Mesendoderm (in vitro differentiated cells): ENCODE data around the gene RUVBL1.

Experiments used
- DNase-seq: peaks from one replicate; pipeline ENCODE4 v3.0.0; 2013
- H2AK5ac ChIP-seq: 2 replicates; pipeline ENCODE4 v1.6.1; 2013; ENCODE audit warnings: low read length, inconsistent platforms
- H2BK120ac ChIP-seq: 2 replicates; pipeline ENCODE4 v1.6.1; 2013; ENCODE audit warnings: low read depth, mild to moderate bottlenecking, low read length, moderate library complexity, mixed read lengths
- H2BK15ac ChIP-seq: replicated peaks from 2 replicates; pipeline ENCODE4 v1.6.1; 2013; ENCODE audit warnings: low read depth, mild to moderate bottlenecking, moderate library complexity
- H2BK5ac ChIP-seq: 2 replicates; pipeline ENCODE4 v1.6.1; 2013; ENCODE audit warnings: low read length, inconsistent platforms
- H3K18ac ChIP-seq: 2 replicates; pipeline ENCODE4 v1.6.1; 2013; ENCODE audit warnings: mild to moderate bottlenecking, low read length, mixed read lengths
- H3K23ac ChIP-seq: one replicate; pipeline ENCODE4 v1.6.1; 2013; ENCODE audit warnings: low read length
- H3K27ac ChIP-seq: 2 replicates; pipeline ENCODE4 v1.5.1; 2013; ENCODE audit warnings: low read depth, mild to moderate bottlenecking, inconsistent platforms, low read length, moderate library complexity
- H3K27me3 ChIP-seq: 2 replicates; pipeline ENCODE4 v1.6.1; 2013; ENCODE audit warnings: low read length, control low read depth, mild to moderate bottlenecking, inconsistent platforms; ENCODE audit not compliant: insufficient read depth, poor library complexity
- H3K36me3 ChIP-seq: 2 replicates; pipeline ENCODE4 v1.6.1; 2013; ENCODE audit warnings: low read length, inconsistent platforms; ENCODE audit not compliant: control insufficient read depth, insufficient read depth
- H3K4ac ChIP-seq: one replicate; pipeline ENCODE4 v1.6.1; 2013; ENCODE audit warnings: low read depth, mild to moderate bottlenecking, low read length, moderate library complexity
- H3K4me1 ChIP-seq: 2 replicates; pipeline ENCODE4 v1.6.1; 2013; ENCODE audit warnings: low read depth, low read length, inconsistent platforms; ENCODE audit not compliant: control insufficient read depth
- H3K4me2 ChIP-seq: 2 replicates; pipeline ENCODE4 v1.6.1; 2013; ENCODE audit warnings: low read length
- H3K4me3 ChIP-seq: 2 replicates; pipeline ENCODE4 v1.5.1; 2013; ENCODE audit warnings: mild to moderate bottlenecking, low read length
- H3K56ac ChIP-seq: one replicate; pipeline ENCODE4 v1.6.1; 2013; ENCODE audit warnings: low read length
- H3K79me1 ChIP-seq: 2 replicates; pipeline ENCODE4 v1.6.1; 2013; ENCODE audit warnings: low read length, inconsistent platforms
- H3K79me2 ChIP-seq: 2 replicates; pipeline ENCODE4 v1.6.1; 2013; ENCODE audit warnings: mild to moderate bottlenecking, low read length; ENCODE audit not compliant: control insufficient read depth, insufficient read depth
- H3K9ac ChIP-seq: 2 replicates; pipeline ENCODE4 v1.6.1; 2013; ENCODE audit warnings: low read length, inconsistent platforms
- H4K5ac ChIP-seq: one replicate; pipeline ENCODE4 v1.6.1; 2013; ENCODE audit warnings: low read length
- H4K8ac ChIP-seq: one replicate; pipeline ENCODE4 v1.6.1; 2013; ENCODE audit warnings: low read depth, mild to moderate bottlenecking, control low read depth, low read length, moderate library complexity
- WGBS: extraction: QIAGEN DNeasy Blood & Tissue Kit; methylation state at CpG from one replicate; pipeline ENCODE4 v1.1.7; 2013; ENCODE audit warnings: low lambda C conversion rate, missing lambda C conversion rate; ENCODE audit not compliant: insufficient coverage; ENCODE audit errors: extremely low coverage; 5-methylcytosine and 5-hydroxymethylcytosine counted together

The RUVBL1 gene

DNA sequence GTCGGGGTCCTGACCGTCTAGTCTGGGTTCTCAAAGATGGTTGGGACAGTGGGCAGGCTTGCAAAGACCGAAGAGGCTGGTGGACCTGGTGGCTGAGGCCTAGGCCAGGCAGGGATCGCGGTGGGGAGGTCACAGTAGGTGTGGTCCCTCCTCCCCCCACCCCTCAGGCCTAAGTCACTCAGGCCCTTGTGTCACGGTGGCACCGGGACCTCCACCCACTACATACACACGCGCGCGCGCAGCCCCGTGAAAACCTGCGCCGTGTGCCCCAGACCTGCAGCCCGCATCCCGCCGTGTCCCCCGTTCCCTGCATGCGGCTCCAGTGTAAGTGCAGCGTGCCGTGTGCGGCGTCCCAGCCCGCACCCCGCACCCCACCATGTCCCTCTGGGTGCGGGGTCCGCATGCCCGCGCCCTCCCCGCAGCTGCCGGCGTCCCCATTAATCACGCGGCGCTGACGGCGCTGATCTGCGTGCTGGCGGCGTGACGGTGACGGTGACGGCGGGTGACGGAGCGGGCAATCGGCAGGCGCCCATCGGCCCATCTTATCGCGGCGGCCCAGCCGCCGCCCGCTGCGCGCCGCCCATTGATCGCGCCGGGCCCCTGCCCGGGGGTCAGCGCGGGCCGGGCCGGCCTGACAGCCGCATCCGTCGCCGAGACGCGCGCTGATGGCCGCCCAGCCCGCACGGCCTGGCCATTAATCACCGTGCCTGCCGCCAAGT lies 47.0 kb downstream of the RUVBL1 start:
- WGBS: no CpG with 5 or more reads among the region's 79 CpGs
- H3K4me1 ChIP-seq: no peaks in the 10 kb centered on the region

DNA sequence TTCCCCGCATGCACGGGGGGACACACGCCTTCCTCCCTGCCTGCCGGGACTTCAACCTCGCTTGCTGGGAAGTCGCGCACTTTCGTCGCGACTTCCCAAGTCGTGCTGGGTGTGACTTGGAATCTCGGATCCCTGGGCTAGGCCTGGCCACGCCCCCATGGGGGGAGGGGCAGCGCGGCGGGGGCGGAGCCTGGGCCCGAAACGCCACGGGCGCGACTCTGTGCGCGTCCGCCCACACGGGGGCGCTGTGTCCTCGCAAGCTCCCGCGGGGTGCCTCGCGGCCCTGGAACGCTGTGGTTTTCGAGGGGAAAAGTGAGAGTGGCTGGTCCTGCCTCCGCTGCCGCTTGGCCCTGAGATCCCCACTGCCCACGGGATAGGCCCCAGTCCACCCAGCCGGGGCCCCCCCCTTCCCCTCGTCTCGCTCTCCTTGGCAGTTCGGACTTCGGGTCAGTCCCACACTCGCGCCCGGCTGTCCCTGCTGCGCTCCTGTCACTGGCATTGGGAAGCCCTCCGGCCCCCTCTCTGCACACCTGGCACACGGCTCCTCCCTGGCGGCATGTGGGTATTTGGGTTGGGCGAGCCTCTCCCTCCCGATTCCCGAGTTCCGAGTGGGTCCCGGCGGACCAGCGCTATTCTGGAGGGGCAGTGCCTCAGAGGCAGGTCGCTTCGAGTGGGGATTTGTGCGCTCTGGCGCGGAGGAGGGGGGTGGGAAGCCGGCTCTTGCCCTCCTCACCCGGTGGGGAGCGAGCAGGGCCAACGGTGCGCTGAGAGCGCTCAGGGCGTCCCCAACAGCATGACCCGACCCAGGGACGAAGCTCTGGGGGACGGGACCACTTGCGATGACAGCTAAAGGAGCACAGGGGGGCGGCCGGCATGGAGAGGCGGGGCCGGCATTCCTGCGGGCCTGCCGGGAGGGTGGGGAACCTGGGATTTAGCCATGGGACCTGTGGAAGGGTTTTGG lies 47.8 kb downstream of the RUVBL1 start:
- WGBS: no CpG with 5 or more reads among the region's 78 CpGs
- H2BK120ac ChIP-seq: no peak overlapping the region

More for the DNA sequence above, 47.0 kb downstream of the RUVBL1 start:
- Histone ChIP-seq H4K8ac (no peak overlapping the region), H2BK5ac (no peak overlapping the region), H3K9ac (peak overlapping the region; percentile 60), H3K18ac (no peak overlapping the region), H3K27ac (no peak overlapping the region), H3K79me1 (no peaks in the 10 kb centered on the region), H4K5ac (no peak overlapping the region), H2BK120ac (no peak overlapping the region), H3K4ac (no peak overlapping the region), H3K36me3 (peaks cover 7% of the 10 kb centered on the region), H3K79me2 (no peaks in the 10 kb centered on the region), H3K27me3 (no peaks in the 10 kb centered on the region), H2AK5ac (no peak overlapping the region), H2BK15ac (no peak overlapping the region), H3K4me3 (no peak overlapping the region), H3K23ac (no peak overlapping the region), H3K56ac (peak overlapping the region; percentile 73), H3K4me2 (peak overlapping the region; percentile 42)
- DNase-seq: no peak

DNA sequence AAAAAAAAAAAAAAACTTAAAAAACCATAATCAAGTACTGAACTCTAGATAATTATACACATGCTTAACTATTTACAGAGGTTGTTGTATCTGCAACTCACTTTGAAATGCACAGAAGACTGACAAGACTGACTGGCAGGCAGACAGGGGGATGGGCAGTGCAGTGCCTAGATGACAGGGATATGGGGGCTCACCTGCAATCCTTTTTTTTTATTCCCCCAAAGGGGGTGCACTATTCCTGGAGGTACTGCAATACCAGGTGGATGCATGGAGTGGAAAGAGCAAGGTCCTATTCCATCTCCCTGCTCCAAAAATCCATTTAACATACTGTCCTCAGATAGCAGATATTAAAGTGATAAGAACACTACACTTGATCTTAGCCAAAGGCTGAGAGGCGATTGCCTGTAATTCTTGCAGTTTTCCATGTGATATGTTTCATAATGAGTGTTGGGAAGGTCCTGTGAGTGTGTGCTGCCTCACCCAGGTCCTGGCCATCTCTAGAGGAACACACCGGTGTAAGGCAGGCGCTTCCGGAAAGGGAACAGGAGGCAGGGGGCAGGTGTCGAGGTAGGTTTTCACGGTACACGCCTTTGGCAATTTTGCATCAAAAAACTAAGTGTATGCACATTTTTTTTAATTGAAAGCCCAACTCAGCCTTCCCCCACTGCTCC lies 48.6 kb downstream of the RUVBL1 start:
- no peak for DNase-seq
- H4K8ac ChIP-seq: no peak overlapping the region
- no peak overlapping the region for H3K18ac ChIP-seq
- no peak overlapping the region for H2BK15ac ChIP-seq
- H3K27ac ChIP-seq: no peak overlapping the region
- no peak overlapping the region for H4K5ac ChIP-seq
- H3K27me3 ChIP-seq: no peaks in the 10 kb centered on the region
- H3K23ac ChIP-seq: no peak overlapping the region
- peak overlapping the region; percentile 43 for H3K4me3 ChIP-seq
- peak overlapping the region; percentile 86 for H3K56ac ChIP-seq
- peak overlapping the region; percentile 71 for H3K9ac ChIP-seq
- no peak overlapping the region for H2BK5ac ChIP-seq
- WGBS: no CpG with 5 or more reads among the region's 7 CpGs
- no peak overlapping the region for H3K4ac ChIP-seq
- H3K4me1 ChIP-seq: no peaks in the 10 kb centered on the region
- H3K4me2 ChIP-seq: peak overlapping the region; percentile 79
- H3K36me3 ChIP-seq: peaks cover 9% of the 10 kb centered on the region
- H3K79me2 ChIP-seq: no peaks in the 10 kb centered on the region
- H2BK120ac ChIP-seq: no peak overlapping the region
- no peak overlapping the region for H2AK5ac ChIP-seq
- peaks cover 1% of the 10 kb centered on the region for H3K79me1 ChIP-seq

More for the DNA sequence above, 47.8 kb downstream of the RUVBL1 start:
- Histone ChIP-seq H4K5ac (no peak overlapping the region), H3K23ac (no peak overlapping the region), H3K4me1 (no peaks in the 10 kb centered on the region), H3K27me3 (no peaks in the 10 kb centered on the region), H3K4me3 (peak overlapping the region; percentile 43), H3K79me2 (no peaks in the 10 kb centered on the region), H4K8ac (no peak overlapping the region), H3K18ac (no peak overlapping the region), H3K27ac (no peak overlapping the region), H3K36me3 (peaks cover 6% of the 10 kb centered on the region), H2AK5ac (no peak overlapping the region), H3K9ac (peak overlapping the region; percentile 71), H3K4me2 (peak overlapping the region; percentile 79), H3K79me1 (peaks cover 1% of the 10 kb centered on the region), H3K56ac (peak overlapping the region; percentile 86), H3K4ac (no peak overlapping the region), H2BK5ac (no peak overlapping the region), H2BK15ac (no peak overlapping the region)
- DNase-seq: peak; percentile 95

DNA sequence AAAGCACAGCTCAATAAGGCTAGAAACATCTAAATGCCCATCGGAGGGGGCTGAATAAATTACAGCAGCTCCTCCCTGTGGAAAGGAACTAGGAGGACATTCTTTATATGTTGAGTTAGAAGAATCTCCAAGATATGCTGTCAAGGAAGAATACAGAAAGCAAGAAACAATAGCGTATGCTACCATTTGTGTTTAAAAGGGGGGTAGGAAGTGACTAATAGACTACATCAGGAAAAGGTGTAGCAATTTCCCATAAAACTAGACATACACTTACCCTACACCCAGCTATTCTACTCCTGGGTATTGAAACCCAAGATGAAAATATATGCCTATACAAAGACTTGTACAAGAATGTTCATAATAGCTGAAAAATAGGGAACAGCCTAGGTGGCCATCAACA lies 49.8 kb downstream of the RUVBL1 start:
- H3K4me1 ChIP-seq: no peaks in the 10 kb centered on the region
- H3K4me2 ChIP-seq: no peak overlapping the region
- DNase-seq: no peak
- H2BK120ac ChIP-seq: no peak overlapping the region
- no peaks in the 10 kb centered on the region for H3K79me2 ChIP-seq
- H3K18ac ChIP-seq: no peak overlapping the region
- H3K56ac ChIP-seq: no peak overlapping the region
- H3K79me1 ChIP-seq: peaks cover 3% of the 10 kb centered on the region
- WGBS: no CpG with 5 or more reads among the region's 2 CpGs
- H4K5ac ChIP-seq: no peak overlapping the region
- no peak overlapping the region for H2AK5ac ChIP-seq
- no peak overlapping the region for H3K23ac ChIP-seq
- no peak overlapping the region for H3K4me3 ChIP-seq
- no peak overlapping the region for H4K8ac ChIP-seq
- H3K27me3 ChIP-seq: no peaks in the 10 kb centered on the region
- H3K4ac ChIP-seq: no peak overlapping the region
- H2BK5ac ChIP-seq: no peak overlapping the region
- no peak overlapping the region for H3K27ac ChIP-seq
- peaks cover 16% of the 10 kb centered on the region for H3K36me3 ChIP-seq
- no peak overlapping the region for H2BK15ac ChIP-seq
- no peak overlapping the region for H3K9ac ChIP-seq

DNA sequence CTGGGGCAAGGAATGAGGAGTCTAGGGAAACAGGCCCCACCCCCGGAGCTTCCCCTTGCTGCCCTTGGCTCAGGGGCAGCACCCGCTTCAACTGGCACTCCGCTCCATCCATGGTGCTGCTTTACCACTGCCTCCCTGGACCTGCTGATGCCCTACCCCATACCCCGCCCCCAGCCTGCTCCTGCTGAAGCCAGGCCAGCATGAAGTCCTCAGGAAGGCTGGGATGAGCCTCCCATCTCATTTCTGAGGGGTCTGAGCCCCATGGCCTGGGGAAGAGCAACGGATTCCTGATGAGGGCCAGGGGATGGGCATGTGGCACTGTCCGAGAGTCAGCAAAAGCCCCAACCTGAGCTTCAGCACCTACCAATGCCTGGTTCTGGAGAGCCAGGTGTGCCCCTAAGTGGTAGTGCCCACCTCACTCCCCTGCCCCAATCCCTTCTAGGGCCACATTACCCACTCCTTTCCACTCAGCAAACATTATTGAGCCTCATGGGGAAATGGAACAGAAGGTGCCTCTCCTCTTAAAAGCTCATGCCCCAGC lies 50.4 kb downstream of the RUVBL1 start:
- H3K4me3 ChIP-seq: no peak overlapping the region
- no peak overlapping the region for H2BK120ac ChIP-seq
- H3K36me3 ChIP-seq: peaks cover 21% of the 10 kb centered on the region
- H3K23ac ChIP-seq: no peak overlapping the region
- peaks cover 3% of the 10 kb centered on the region for H3K79me1 ChIP-seq
- no peak overlapping the region for H3K27ac ChIP-seq
- no peak overlapping the region for H3K18ac ChIP-seq
- H2BK5ac ChIP-seq: no peak overlapping the region
- no peak for DNase-seq
- no peak overlapping the region for H3K56ac ChIP-seq
- H3K27me3 ChIP-seq: no peaks in the 10 kb centered on the region
- no CpG with 5 or more reads among the region's 6 CpGs for WGBS
- H2BK15ac ChIP-seq: no peak overlapping the region
- H3K79me2 ChIP-seq: no peaks in the 10 kb centered on the region
- no peak overlapping the region for H4K8ac ChIP-seq
- no peaks in the 10 kb centered on the region for H3K4me1 ChIP-seq
- no peak overlapping the region for H3K4me2 ChIP-seq
- H2AK5ac ChIP-seq: no peak overlapping the region
- H3K9ac ChIP-seq: no peak overlapping the region
- H4K5ac ChIP-seq: no peak overlapping the region
- H3K4ac ChIP-seq: no peak overlapping the region
